HepG2 (cell line): ENCODE results near the gene AKT3. TPM values are rescaled to one million over a fixed set of nuclear protein-coding genes. Genes with fewer than 3 reads are reported as not detected.

Experiments used
- ATAC-seq: fragments of 200-7000 bp; cut with Tn5 transposase; 3 replicates; pipeline ENCODE4 v1.9.1; 2020; ENCODE audit warnings: mild to moderate bottlenecking, moderate library complexity
- BruUV-seq: library from RNA; stranded (reverse); fragments of 400-500 nt; replicated peaks from 2 replicates; lab custom pipeline; 2021; lab: Mats Ljungman, UMichigan
- CTCF ChIA-PET: fragments of 300-600 bp; formaldehyde crosslinking; extraction: SDS; loops from one replicate; lab custom pipeline; 2021; ENCODE audit warnings: low total read pairs, inconsistent platforms, low intra/inter-chr PET ratio; lab: Yijun Ruan, JAX
- POLR2A ChIA-PET: fragments of 350-600 bp; sonication (Branson Sonifier 250); formaldehyde crosslinking; loops from one replicate; lab custom pipeline; 2020; ENCODE audit warnings: antibody characterized with exemption, inconsistent platforms; lab: Yijun Ruan, JAX
- DNase-seq: peaks from one replicate; pipeline ENCODE4 v3.0.0-alpha.2; 2015; ENCODE audit warnings: low spot score
- FAIRE-seq: peaks from 3 replicates; lab custom pipeline; 2011; peaks lifted over from hg19 to GRCh38; lab: Jason Lieb, UNC
- H2AFZ ChIP-seq: one replicate; pipeline ENCODE4 v1.6.1; 2011; ENCODE audit warnings: low read length, inconsistent platforms
- H3K27ac ChIP-seq: fragments of 300-600 bp; 3 replicates; pipeline ENCODE4 v1.8.0; 2011; ENCODE audit warnings: mixed run types, mild to moderate bottlenecking, mixed read lengths, low read length, inconsistent platforms; ENCODE audit not compliant: insufficient read depth; ENCODE audit errors: extremely low read length
- H3K27me3 ChIP-seq, 2 experiments: fragments of 200-600 bp in 1 of 2; 2 replicates in 1 of 2; 3 replicates in 1 of 2; pipeline versions ENCODE4 v1.6.0 to v1.8.0; 2011; ENCODE audit warnings: low read length in 2 of 2, mild to moderate bottlenecking in 2 of 2, moderate library complexity in 2 of 2, inconsistent platforms in 1 of 2; ENCODE audit not compliant: insufficient read depth in 2 of 2, control insufficient read depth in 1 of 2
- H3K36me3 ChIP-seq, 2 experiments: fragments of 200-600 bp in 1 of 2; replicated peaks in 1 of 2; 2 replicates in 1 of 2; 3 replicates in 1 of 2; pipeline versions ENCODE4 v1.5.1 to v1.8.0; 2011; ENCODE audit warnings: low read length in 2 of 2, inconsistent platforms in 1 of 2; ENCODE audit not compliant: insufficient read depth in 2 of 2, control insufficient read depth in 1 of 2
- H3K4me1 ChIP-seq: 2 replicates; pipeline ENCODE4 v1.5.1; 2012; ENCODE audit warnings: low read length, inconsistent platforms; ENCODE audit not compliant: insufficient read depth
- H3K4me2 ChIP-seq: 2 replicates; pipeline ENCODE4 v1.6.0; 2011; ENCODE audit warnings: low read depth, low read length, inconsistent platforms
- H3K4me3 ChIP-seq, 3 experiments: fragments of 200-600 bp in 1 of 3; sonication (generic), shearing (Covaris generic) in 1 of 3; replicated peaks in 1 of 3; 2 replicates each; pipeline ENCODE4 v1.5.1; 2011 to 2016; ENCODE audit warnings: low read length in 3 of 3, inconsistent platforms in 2 of 3, low read depth in 2 of 3, mild to moderate bottlenecking in 2 of 3, control low read depth in 1 of 3, mixed read lengths in 1 of 3; ENCODE audit not compliant: insufficient read depth in 1 of 3
- H3K79me2 ChIP-seq: one replicate; pipeline ENCODE4 v1.6.1; 2011; ENCODE audit warnings: low read length, inconsistent platforms; ENCODE audit not compliant: insufficient read depth
- H3K9ac ChIP-seq: 2 replicates; pipeline ENCODE4 v1.6.0; 2011; ENCODE audit warnings: mild to moderate bottlenecking, low read depth, low read length, inconsistent platforms; ENCODE audit not compliant: insufficient read depth
- H3K9me3 ChIP-seq: 2 replicates; pipeline ENCODE4 v1.5.1; 2012; ENCODE audit warnings: mild to moderate bottlenecking, low read length
- H4K20me1 ChIP-seq: 2 replicates; pipeline ENCODE4 v1.6.0; 2011; ENCODE audit warnings: inconsistent platforms, mild to moderate bottlenecking, low read length, moderate library complexity; ENCODE audit not compliant: insufficient read depth
- CBFB ChIP-seq: sonication (generic); formaldehyde crosslinking; IDR thresholded peaks from 2 replicates; pipeline ENCODE4 v1.4.0; 2020; ENCODE audit warnings: missing genetic modification reagents
- EED ChIP-seq: sonication (generic); formaldehyde crosslinking; IDR thresholded peaks from 2 replicates; pipeline ENCODE4 v1.5.0; 2020; ENCODE audit warnings: mild to moderate bottlenecking, missing genetic modification reagents
- HDAC6 ChIP-seq: fragments of 200-600 bp; sonication (generic); IDR thresholded peaks from 2 replicates; pipeline ENCODE4 v1.7.0; 2017; ENCODE audit warnings: mild to moderate bottlenecking, antibody characterized with exemption, low read length, low read depth
- IRF2 ChIP-seq: IDR thresholded peaks from 2 replicates; pipeline ENCODE4 v1.6.1; 2018; ENCODE audit warnings: missing genetic modification reagents, missing compliant biosample characterization
- KDM5A ChIP-seq: fragments of 200-600 bp; sonication (generic); IDR thresholded peaks from 2 replicates; pipeline ENCODE4 v1.7.0; 2018; ENCODE audit warnings: antibody characterized with exemption, mild to moderate bottlenecking, low read length, borderline replicate concordance
- MXD1 ChIP-seq: sonication (generic); formaldehyde crosslinking; IDR thresholded peaks from 2 replicates; pipeline ENCODE4 v1.4.0; 2020; ENCODE audit warnings: mild to moderate bottlenecking, missing genetic modification reagents
- MXI1 ChIP-seq: IDR thresholded peaks from 3 replicates; pipeline ENCODE4 v1.6.1; 2012; ENCODE audit warnings: low read depth, low read length, inconsistent platforms, borderline replicate concordance
- MYPOP ChIP-seq: sonication (generic); formaldehyde crosslinking; IDR thresholded peaks from 2 replicates; pipeline ENCODE4 v1.8.1; 2023; ENCODE audit warnings: mild to moderate bottlenecking, moderate library complexity, missing genetic modification reagents
- RFX3 ChIP-seq: IDR thresholded peaks from 2 replicates; pipeline ENCODE4 v1.6.1; 2016; ENCODE audit warnings: missing biosample characterization, missing genetic modification reagents
- SKIL ChIP-seq: sonication (generic); formaldehyde crosslinking; IDR thresholded peaks from 2 replicates; pipeline ENCODE4 v1.8.0; 2022; ENCODE audit warnings: missing genetic modification reagents, mild to moderate bottlenecking, moderate library complexity, borderline replicate concordance
- SOX5 ChIP-seq: IDR thresholded peaks from 2 replicates; pipeline ENCODE4 v1.6.1; 2016; ENCODE audit warnings: borderline replicate concordance
- SUZ12 ChIP-seq: fragments of 150-350 bp; IDR thresholded peaks from 2 replicates; pipeline ENCODE4 v1.6.1; 2014; ENCODE audit warnings: low read depth, low read length
- XBP1 ChIP-seq: sonication (generic); formaldehyde crosslinking; IDR thresholded peaks from 2 replicates; pipeline ENCODE4 v1.5.0; 2020; ENCODE audit warnings: missing genetic modification reagents
- ZC3H4 ChIP-seq: sonication (generic); formaldehyde crosslinking; IDR thresholded peaks from 2 replicates; pipeline ENCODE4 v1.4.0; 2020; ENCODE audit warnings: missing genetic modification reagents, borderline replicate concordance
- ZEB1 ChIP-seq: IDR thresholded peaks from 2 replicates; pipeline ENCODE4 v1.6.1; 2012; ENCODE audit warnings: mild to moderate bottlenecking, low read depth, inconsistent platforms; ENCODE audit not compliant: insufficient replicate concordance
- ZNF569 ChIP-seq: sonication (generic); formaldehyde crosslinking; IDR thresholded peaks from 2 replicates; pipeline ENCODE4 v1.5.0; 2020; ENCODE audit warnings: mild to moderate bottlenecking, missing genetic modification reagents, moderate library complexity, borderline replicate concordance
- ZNF572 ChIP-seq: sonication (generic); formaldehyde crosslinking; IDR thresholded peaks from 2 replicates; pipeline ENCODE4 v1.5.1; 2020; ENCODE audit warnings: mild to moderate bottlenecking, missing genetic modification reagents
- ZNF605 ChIP-seq: sonication (generic); formaldehyde crosslinking; IDR thresholded peaks from 2 replicates; pipeline ENCODE4 v1.8.0; 2022; ENCODE audit warnings: mild to moderate bottlenecking, missing genetic modification reagents
- ZNF629 ChIP-seq: sonication (generic); formaldehyde crosslinking; conservative IDR thresholded peaks from 2 replicates; pipeline ENCODE4 v1.5.0; 2020; ENCODE audit warnings: missing genetic modification reagents
- ZNF724P ChIP-seq: sonication (generic); formaldehyde crosslinking; IDR thresholded peaks from 2 replicates; pipeline ENCODE4 v1.8.0; 2022; ENCODE audit warnings: missing genetic modification reagents, borderline replicate concordance
- WGBS: methylation state at CpG from one replicate; pipeline ENCODE4 v1.1.6; 2017; ENCODE audit warnings: low lambda C conversion rate; 5-methylcytosine and 5-hydroxymethylcytosine counted together
- in situ Hi-C: cut with HindIII; loops from 2 replicates; pipeline ENCODE4 v1.10.0; 2017; ENCODE audit warnings: low pct_unique_long_range_greater_than_20kb; ENCODE audit not compliant: extremely low pct_ligation_motif_present
- intact Hi-C: fragments of 100-400 bp; cut with micrococcal nuclease; formaldehyde crosslinking; loops from one replicate; pipeline ENCODE4 v1.10.0; 2022; ENCODE audit not compliant: unreplicated experiment
- polyA plus RNA-seq, 8 experiments: library from polyadenylated mRNA; depleted of rRNA in 3 of 8; stranded (reverse) in 7 of 8; unstranded in 1 of 8; fragments of >200 nt; fragmentation: Illumina TruSeq in 4 of 8; extraction: Trizol in 4 of 8; gene quantifications; 2 replicates each; pipeline versions ENCODE4 v1.2.1 to v1.2.3, GENCODE V29; 2011 to 2016; ENCODE audit warnings: low read depth in 4 of 8, missing spikeins in 1 of 8, mixed read lengths in 1 of 8; ENCODE audit not compliant: insufficient read depth in 1 of 8
- total RNA-seq, 5 experiments: library from RNA; depleted of rRNA; stranded (reverse); fragments of >200 nt; fragmentation: Illumina TruSeq; extraction: Trizol; gene quantifications; 2 replicates each; pipeline ENCODE4 v1.2.3, GENCODE V29; 2016; ENCODE audit warnings: low read depth in 1 of 5

The AKT3 gene
- total and polyA plus RNA-seq, 2 of the 13 experiments (the other 11 are each of a cell fraction or from before 2014, with no cell fraction given) = 0.07 TPM

GRCh38 chr1:243474136-243474881 is 375.7 kb downstream of the AKT3 start (continued):
- TF ChIP-seq XBP1 (CRISPR knock-in tag) (no peak), EED (CRISPR knock-in tag) (no peak), MXI1 (no peak), HDAC6 (no peak), ZNF629 (CRISPR knock-in tag) (no peak), SOX5 (CRISPR knock-in tag) (no peak), MYPOP (no peak)

- intact Hi-C loops = no loop called here
- no peak overlapping the region for H3K4me3 ChIP-seq
- no peaks in the 10 kb centered on the region; a peak in 1 of 5 replicates for H3K27me3 ChIP-seq
- POLR2A ChIA-PET = no interaction called here
- no peak overlapping the region for H3K4me2 ChIP-seq
- H3K79me2 ChIP-seq = no peaks in the 10 kb centered on the region
- ATAC-seq (no peak), DNase-seq (no peak), FAIRE-seq (no peak)
- CTCF ChIA-PET = no interaction called here
- in situ Hi-C loops = no loop called here
- H2AFZ ChIP-seq = no peak overlapping the region
- no peak overlapping the region for H3K9ac ChIP-seq
- WGBS = 92% methylated on average over 11 of the region's 12 CpGs
- no peaks in the 10 kb centered on the region for H3K9me3 ChIP-seq
- H3K27ac ChIP-seq = no peak overlapping the region
- no peaks in the 10 kb centered on the region for H3K4me1 ChIP-seq
- no TSS peak for BruUV-seq
- no peaks in the 10 kb centered on the region for H4K20me1 ChIP-seq
- H3K36me3 ChIP-seq = no peaks in the 10 kb centered on the region
- TF ChIP-seq ZNF569 (CRISPR knock-in tag) = no peak
- no peak for TF ChIP-seq SKIL
- no peak for TF ChIP-seq IRF2 (CRISPR knock-in tag)
- TF ChIP-seq ZNF724P = no peak
- TF ChIP-seq MXD1 (CRISPR knock-in tag) = no peak
- no peak for TF ChIP-seq RFX3
- TF ChIP-seq KDM5A = no peak
- no peak for TF ChIP-seq SUZ12
- TF ChIP-seq ZC3H4 (CRISPR knock-in tag) = no peak
- no peak for TF ChIP-seq CBFB (CRISPR knock-in tag)
- no peak for TF ChIP-seq ZEB1
- TF ChIP-seq ZNF572 (CRISPR knock-in tag) = no peak
- no peak for TF ChIP-seq ZNF605
These were observed 376.6 kb downstream of the AKT3 start for GRCh38 chr1:243473227-243474135.
